ENCODE results near the gene COL11A2.
"Not testable (repeated sequence)": the region's sequence is repeated elsewhere in the genome, so short reads cannot be mapped to it uniquely, and the experiment has no call there.

Gene COL11A2

DNA sequence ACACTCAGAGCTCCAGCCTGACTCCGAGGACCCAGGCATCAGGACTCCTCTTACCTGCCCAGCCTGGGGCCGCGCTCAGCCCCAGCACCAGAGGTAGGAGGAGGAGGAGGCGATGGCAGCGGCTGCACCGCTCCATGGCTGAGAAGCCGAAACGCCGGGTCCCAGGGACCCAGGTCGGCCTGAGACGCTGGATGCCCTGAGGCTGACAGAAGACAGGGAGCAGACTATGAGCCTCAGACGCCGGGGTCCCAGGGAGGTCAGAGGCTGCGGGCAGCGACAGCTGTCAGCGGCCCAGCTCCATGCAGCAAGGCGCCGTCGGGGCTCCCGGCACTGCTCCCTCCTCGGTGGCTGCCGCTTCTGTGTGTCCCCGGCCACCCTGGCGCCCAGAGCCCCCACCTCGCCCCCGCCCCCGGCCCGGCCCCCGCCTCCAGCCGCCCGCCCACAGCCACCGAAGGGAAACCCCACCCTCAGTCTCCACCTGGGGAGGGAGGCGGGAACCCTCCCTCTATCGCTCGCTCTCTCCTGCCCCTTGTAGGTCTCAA is at the start of gene COL11A2:
TSS of gene COL11A2 (minus strand) at position 363 of the 542 bp plus-strand sequence. CDS start at position 136, 227 bp downstream.
- DNase-seq: peak; percentile 52

DNA sequence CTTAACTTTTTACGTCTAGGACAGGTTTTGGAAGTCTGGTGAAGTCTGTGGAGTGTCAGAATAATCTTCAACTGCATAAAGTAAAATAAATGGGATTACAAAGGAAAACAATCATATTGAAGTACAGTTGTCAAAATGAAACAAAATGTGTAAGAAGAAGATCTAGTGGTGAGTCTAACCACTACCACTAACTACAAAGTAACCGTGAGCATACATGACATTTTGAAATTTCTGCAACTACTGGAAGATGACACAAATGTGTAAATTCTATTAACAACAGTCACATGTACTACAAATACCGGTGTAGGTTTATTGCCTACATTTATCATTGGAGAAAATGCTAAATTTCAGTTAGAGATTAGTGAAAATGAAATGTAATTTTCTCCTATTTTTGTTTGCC is 49.7 kb upstream of the COL11A2 start:
- DNase-seq: no peak

DNA sequence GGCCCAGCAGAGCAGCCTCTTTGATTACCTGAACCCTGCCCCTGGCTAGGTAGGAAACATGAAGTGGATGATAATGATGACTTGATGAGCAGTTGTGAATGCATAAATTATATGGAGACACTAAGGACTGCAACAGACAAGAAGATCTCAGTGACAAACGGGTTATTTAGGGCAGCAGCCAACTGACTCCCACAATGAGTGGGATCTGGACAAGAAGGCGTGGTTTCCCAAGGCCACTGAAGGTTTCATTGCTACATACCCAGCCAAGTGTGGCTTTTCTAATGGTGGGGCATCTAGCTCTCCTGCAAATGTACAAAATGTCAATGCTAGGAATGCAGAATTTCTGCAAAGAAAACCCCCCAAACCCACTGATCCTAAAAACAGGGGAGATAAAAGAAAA is 45.5 kb upstream of the COL11A2 start:
- no peak for DNase-seq

DNA sequence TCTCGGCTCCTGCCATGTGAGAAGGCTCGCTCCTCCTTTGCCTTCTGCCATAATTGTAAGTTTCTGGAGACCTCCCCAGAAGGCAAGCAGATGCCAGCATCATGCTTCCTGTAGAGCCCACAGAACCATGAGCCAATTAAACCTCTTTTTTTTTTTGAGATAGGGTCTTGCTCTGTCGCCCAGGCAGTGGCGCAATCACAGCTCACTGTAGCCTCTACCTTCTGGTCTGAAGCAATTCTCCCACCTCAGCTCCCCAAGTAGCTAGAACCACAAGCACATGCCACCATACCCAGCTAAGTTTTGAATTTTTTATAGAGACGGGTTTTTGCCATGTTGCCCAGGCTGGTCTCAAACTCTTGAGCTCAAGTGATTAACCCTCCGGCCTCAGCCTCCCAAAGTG is 44.6 kb upstream of the COL11A2 start:
- no peak for DNase-seq

DNA sequence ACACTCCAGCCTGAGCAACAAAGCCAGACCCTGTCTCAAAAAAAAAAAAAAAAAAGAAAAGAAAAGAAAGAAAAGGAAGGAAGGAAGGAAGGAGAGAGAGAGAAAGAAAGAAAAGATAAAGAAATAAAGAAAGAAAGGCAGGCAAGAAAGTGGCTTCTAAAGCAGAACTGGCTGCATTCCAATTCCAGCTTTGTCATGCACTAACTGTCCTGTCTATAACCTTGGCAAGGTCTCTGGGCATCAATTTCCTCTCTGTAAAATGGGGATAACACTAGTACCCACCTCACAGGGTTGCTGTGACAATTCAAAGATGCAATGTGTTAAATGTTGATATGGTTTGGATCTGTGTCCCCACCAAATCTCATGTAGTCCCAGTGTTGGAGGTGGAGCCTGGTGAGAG is 44.1 kb upstream of the COL11A2 start:
- no peak for DNase-seq

DNA sequence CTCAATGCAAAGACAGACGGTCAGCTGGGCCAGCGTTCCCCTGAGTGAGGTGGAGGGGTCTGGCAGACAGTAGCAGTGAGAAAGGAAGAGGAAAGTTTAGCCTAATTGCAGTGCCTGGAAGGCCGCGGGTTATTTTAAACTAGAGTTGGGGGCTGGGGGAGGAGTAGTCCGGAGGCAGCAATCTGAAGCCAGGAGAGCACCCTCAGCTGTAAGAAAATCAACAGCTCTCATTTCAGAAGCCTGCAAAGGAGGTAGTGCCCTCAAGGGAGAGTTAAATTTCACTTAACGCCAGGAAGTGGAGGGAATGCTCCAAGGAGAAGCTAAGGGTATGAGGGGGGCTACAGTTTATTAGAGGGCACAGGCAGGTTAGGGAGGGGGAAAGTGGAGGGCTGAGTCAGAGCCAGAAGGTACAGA is 43.0 kb upstream of the COL11A2 start:
- DNase-seq: peak; percentile 64

DNA sequence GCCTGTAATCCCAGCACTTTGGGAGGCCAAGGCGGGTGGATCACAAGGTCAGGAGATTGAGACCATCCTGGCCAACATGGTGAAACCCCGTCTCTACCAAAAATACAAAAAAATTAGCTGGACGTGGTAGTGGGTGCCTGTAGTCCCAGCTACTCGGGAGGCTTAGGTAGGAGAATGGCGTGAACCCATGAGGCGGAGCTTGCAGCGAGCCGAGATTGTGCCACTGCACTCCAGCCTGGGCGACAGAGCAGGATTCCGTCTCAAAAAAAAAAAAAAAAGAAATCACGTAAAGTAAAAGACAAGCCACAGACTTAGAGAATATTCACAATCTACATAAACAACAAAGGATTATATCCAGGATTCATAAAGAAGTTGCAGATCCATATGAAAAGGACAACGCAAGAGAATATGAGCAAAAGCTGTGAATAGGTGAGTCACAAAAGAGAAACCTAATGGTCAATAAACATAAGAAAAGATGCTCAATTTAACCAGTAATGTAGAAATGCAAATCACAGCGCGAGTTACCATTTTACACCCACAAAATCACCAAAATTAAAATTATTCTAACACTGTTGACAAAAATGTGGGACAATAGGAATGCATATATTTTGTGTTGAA is 34.3 kb upstream of the COL11A2 start:
- DNase-seq: not testable (repeated sequence)

DNA sequence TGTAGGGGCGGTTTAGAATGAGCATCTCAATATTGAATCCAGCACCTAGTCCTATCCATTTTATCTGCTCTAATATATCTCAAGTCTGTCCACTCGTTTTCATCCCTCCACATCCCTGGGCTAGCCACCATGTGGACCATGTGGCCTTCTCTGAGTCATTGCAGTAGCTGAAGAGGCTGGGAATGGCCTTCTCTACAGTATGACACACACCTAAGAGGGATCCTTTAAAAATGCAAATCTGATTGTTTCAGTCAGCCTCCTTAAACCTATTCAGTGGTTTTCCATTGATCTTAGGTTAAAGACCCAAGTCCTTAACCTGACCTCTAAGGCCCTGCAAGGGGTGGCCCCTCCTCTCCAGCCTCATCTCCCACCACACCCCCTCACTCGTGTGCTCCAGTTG is 25.4 kb upstream of the COL11A2 start:
- no peak for DNase-seq

DNA sequence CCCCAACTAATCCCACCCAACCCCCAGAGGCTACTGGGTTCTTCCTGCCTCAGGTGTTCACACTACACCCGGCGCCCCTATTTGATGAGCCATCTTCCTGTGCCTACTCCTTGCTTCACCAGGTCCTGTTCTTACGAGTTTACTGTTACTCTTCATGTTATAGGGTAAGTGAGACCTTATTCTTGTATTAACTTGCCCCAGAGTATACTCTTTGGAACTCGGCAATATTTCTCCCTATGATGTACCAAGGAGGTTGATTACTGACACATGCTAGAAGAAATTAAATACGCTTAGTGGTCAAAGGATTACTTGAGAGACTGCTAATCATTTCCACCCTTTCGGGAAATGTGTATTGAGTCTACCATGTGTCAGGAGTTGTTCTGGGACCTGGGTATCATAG is 25.0 kb upstream of the COL11A2 start:
- DNase-seq: no peak

DNA sequence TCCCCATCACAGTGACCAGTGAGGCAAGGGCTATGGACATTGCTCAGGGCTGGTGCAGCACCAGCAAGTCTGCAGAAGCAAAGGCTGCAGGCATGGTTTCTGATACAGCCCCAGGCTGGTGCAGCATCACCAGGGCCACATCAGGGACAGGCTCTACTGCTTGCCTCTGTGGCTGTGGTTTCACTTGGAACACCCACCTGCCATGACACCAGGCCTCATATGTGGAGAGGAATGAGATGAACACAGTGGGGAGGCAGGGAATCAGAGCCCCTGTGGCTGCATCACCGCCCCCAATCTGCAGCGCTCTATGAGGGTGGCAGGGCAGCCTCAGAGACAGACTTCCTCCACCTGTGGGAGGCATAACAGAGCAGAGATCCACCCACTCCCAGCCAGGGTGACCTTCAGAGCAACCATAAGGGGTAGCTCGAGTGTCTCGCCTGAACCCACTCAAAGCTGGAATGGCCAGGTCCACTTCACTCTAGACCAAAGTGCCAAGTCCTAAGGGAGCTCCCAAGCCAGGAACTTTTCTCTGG is 23.9 kb upstream of the COL11A2 start:
- DNase-seq: no peak

DNA sequence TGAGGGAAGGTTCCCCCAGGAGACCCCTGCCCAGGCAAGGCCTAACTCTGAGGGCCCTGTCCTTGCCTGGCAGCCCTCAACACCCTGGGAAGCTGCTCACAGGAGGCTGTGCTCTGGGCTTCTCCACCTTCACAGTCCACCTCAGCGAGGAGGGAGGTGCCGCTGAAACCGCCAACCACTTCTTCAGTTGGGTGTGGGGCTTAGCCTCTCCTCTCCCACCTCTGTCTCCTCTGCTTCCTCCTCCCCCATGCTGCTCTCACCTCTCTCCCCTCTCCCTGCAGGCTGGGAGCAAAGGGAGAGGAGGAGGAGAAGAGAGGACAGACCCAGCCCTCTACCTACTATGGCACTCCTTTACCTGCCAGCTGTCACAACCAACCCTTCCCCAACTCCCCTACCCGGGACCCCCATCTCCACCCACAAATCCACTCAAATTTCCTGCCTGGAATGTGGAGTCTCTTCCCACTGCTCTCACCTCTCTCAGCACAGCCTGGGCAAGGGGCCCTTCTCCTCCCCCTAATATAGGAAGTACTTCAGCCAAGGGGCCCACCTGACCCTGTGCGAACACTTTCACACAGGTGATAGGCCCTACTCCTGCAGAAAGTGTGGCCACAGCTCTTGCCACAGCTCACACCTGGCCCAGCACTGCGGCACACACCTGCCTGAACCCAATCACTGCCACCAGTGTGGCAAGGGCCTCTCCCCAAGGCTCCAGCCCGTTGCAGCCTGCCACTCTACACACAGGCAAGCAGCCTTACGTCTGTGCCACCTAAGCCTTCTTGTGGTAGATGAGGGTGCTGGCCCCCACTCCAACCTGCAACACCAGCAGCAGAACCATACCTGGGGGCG is 23.2 kb upstream of the COL11A2 start:
- no peak for DNase-seq

DNA sequence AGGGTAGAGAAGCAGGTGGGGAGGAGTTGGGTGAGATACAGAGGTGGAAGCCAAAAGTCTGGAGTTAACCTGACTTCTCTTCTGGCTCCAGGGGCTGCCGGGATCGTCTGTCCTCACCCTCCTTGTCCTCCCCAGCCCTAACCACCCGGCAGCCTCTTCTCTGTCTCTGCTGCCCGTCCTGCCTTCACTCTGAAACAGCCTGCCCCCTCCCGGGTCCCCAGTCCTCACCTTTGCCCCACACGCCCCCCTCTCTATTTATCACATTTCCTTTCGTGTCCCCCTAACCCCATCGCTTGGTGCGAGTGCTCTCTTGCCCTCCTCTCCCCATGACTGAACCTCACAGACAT is 21.7 kb upstream of the COL11A2 start:
- DNase-seq: no peak

DNA sequence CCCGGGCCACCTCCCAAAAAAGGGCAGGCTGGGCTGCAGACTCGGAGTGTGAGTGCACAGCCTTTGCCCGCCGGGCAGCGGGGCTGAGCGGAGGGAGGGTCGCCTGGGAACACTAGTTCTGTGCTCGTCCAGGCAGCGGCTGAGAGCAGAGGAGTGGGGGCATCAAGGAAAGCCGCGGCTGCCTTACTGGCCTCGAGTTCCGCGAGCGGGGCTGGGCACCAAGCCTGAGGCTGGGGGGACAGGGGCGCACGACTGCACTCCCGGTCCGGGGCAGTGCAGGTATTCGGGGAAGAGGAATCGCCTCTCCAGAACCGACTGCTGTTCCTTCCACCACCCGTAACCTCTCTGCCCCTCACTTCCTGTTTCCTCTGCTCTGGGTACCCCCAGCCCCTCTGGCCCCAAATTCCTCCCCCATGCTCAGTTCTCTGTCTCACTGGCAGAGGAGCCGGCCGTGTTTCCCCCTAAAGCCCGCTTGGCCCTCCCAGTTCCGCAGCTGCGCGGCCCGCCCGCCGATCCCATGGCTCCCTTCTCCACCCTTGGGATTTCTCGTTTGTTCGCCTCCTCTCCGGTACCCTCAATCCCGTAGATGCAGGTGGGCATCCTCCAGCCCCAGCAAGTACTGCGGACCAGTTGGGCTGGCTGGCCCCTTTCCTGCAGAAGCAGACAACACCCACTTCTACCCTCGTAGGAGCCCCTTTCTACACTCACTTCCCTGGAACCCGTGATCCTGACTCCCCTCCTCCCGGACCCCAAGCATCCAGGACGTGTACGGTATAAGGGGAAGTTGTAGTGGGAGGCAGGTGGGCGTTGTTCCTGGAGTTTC is 21.1 kb upstream of the COL11A2 start:
- peak; percentile 56 for DNase-seq

DNA sequence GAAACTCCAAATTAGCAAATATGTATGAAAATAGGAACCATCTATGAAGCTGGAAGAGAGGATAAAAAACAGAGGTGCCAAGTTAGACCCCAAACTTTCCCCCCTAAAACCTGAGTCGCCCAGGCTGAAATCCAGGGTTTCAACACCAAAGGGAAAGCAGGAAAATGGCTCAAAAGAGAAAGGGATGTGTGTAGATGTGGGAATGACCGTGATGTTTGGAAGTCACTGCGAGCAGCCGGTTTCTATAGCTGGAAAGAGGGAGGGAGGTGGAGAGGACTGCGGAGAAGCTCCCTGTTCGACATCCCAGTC is 20.5 kb upstream of the COL11A2 start:
- no peak for DNase-seq

DNA sequence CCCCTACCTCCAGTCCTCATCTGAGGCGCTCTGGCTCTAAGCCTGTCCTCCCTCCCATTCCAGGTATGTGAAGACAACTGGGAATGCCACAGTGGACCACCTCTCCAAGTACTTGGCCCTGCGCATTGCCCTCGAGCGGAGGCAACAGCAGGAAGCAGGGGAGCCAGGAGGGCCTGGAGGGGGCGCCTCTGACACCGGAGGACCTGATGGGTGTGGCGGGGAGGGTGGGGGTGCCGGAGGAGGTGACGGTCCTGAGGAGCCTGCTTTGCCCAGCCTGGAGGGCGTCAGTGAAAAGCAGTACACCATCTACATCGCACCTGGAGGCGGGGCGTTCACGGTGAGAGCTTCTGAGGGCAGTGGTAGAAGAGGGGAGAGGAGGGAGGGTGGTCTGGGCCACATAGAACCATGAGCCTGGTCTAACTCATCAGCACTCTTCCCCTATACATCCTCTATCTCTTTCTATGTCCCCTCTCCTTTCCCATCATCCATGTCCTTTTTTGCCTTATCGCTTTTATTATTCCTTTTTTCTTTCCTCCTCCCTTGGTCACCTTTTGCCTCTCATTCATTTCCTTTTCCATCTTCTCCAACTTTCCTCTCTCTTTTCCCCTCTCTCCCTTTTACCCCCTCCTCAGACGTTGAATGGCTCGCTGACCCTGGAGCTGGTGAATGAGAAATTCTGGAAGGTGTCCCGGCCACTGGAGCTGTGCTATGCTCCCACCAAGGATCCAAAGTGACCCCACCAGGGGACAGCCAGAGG is 19.6 kb upstream of the COL11A2 start:
- DNase-seq: no peak

DNA sequence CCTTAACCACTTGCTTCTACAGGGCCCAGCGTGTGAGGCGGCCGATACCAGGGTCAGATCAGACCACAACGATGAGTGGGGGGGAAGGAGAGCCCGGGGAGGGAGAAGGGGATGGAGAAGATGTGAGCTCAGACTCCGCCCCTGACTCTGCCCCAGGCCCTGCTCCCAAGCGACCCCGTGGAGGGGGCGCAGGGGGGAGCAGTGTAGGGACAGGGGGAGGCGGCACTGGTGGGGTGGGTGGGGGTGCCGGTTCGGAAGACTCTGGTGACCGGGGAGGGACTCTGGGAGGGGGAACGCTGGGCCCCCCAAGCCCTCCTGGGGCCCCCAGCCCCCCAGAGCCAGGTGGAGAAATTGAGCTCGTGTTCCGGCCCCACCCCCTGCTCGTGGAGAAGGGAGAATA is 18.9 kb upstream of the COL11A2 start:
- DNase-seq: no peak

DNA sequence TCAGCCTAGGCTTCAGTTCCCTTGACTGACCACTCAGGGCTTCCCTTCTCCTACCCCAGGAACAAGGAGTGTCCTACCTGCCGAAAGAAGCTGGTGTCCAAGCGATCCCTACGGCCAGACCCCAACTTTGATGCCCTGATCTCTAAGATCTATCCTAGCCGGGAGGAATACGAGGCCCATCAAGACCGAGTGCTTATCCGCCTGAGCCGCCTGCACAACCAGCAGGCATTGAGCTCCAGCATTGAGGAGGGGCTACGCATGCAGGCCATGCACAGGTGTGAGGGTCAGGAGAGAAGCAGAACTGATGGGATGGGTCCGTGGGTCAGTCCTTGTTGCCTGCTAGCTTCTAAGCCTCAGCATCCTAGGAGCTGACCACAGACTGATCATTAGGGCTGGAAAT is 17.6 kb upstream of the COL11A2 start:
- no peak for DNase-seq

DNA sequence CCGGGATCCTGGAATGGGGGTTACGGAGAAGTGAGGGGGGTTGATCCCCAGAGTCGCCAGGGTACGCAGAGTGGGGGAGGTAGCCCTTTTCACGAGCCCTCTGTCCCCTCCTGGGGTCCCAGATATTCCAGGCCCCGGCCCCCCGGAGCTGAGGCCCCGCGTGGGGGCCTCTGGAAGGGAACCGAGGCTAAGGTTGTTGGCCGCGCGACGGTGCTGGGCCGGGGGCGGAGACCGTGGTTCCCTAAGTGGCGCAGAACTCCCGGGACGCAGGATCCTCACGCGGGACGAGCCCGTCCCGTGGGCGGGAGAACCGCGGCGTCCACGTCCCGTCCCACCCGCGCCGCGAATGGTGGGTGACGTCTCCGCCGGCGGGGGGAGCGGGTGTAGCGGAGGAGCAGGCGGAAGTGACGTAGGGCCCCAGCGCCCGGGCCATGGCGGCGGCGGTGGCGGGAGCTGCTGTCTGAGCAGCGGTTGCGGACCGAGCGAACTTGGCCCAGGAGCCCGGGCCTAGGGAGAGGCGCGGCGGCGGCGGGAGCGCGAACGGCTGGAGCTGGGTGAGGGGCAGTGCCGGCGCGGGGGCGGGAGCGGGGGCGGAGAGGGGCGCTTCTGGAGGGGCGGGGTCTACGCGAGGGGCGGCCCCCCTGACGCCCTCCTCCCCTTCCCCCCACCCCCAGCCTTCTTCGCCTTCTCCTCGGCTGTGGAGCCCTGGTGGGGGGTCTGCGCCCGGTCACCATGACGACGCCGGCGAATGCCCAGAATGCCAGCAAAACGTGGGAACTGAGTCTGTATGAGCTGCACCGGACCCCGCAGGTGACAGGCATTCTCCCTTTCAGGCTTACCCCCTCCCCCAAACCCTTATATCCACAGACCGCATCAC is 16.1 kb upstream of the COL11A2 start, which contains the start of gene RING1:
TSS of gene RING1 (plus strand) at position 410 of the 877 bp plus-strand sequence. CDS start at position 733, 323 bp downstream.
- DNase-seq: peak; percentile 86

DNA sequence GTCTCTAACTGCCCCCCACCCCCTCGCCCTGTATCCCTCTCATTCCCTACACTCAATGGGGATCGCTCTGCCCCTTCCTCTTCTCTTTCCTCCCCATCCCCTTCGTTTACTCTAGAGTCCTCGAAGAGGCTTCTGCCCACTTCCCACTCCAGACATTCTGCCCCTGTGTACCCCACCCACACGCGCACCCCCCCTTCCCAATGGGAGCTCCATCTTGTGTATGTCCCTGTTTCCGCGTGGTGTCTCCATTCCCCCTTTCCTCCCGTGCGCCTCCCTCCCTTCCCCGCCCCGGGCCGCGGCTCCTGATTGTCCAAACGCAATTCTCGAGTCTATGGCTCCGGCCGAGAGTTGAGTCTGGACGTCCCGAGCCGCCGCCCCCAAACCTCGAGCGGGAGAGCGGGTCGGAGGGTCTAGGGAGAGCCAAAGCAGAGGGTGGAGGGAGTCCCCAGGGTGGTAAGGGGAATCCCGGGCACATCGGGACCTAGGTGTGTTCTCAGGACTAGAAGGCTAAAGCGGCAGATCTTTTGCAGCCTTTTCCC is 15.4 kb upstream of the COL11A2 start:
- peak; percentile 69 for DNase-seq

DNA sequence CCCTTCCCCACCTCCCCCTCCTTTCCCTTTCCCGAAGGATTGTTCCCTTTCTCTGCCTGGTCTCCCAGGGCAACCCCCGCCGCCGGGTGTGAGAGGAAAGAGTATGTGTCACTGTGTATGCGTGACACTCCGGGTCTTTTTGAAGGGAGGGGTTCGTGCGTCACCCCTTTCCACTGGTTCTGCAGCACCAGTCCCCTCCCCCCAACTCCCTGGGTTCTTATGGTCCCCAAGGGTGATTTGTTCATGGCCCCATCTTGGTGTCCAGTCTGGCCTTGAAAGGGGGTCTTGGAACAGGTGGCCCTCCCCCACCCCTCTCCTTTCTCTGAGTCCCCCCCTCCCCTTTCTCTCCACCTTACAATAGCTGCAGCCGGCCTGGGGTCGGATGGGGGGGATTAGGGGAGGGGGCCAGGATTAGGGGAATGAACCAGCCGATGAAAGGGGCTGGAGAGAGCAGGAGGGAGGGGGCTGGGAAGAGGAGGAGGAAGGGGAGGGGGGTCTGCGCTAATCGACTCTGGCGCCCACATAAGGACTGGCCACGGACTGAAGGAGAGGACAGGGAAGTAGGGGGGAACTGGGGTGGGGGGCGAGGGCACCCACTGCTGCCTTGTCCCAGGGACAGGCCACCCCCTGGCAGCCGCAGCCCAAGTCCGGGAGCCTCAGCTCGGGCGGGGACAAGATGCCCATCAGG is 14.7 kb upstream of the COL11A2 start:
- DNase-seq: peak; percentile 59

Data from NCI-H69 (cell line).